ENCODE results near the gene APIP.

The APIP gene

GRCh38 chr11:34907934-34908593 is 8.1 kb downstream of the APIP start:
- TF ChIP-seq YY1 (IDR thresholded peaks at IDR 0.05; ENCODE audit: low read depth) (no peak), RAD21 (IDR thresholded peaks at IDR 0.05; ENCODE audit: low read depth) (no peak), USF1 (IDR thresholded peaks at IDR 0.05) (no peak), TAF1 (IDR thresholded peaks at IDR 0.05; ENCODE audit: low read depth) (no peak), EGR1 (IDR thresholded peaks at IDR 0.05) (no peak), TEAD4 (IDR thresholded peaks at IDR 0.05) (no peak), CREB1 (IDR thresholded peaks at IDR 0.05; ENCODE audit: low read depth) (no peak), NFIC (IDR thresholded peaks at IDR 0.05) (no peak), REST (IDR thresholded peaks at IDR 0.05; ENCODE audit: low read depth) (no peak), ZBTB7A (IDR thresholded peaks at IDR 0.05; ENCODE audit: low read depth) (no peak), CEBPB (IDR thresholded peaks at IDR 0.05) (no peak), EP300 (IDR thresholded peaks at IDR 0.05; ENCODE audit: borderline replicate concordance) (no peak), FOXM1 (IDR thresholded peaks at IDR 0.05; ENCODE audit: borderline replicate concordance, low read depth) (no peak), TCF12 (IDR thresholded peaks at IDR 0.05; ENCODE audit: low read depth) (no peak), MAX (IDR thresholded peaks at IDR 0.05) (no peak)

GRCh38 chr11:34905666-34906065 is 10.5 kb downstream of the APIP start:
- TF ChIP-seq USF1 (IDR thresholded peaks at IDR 0.05), result no peak
- TF ChIP-seq CEBPB (IDR thresholded peaks at IDR 0.05), result no peak
- no peak for TF ChIP-seq EGR1 (IDR thresholded peaks at IDR 0.05)
- TF ChIP-seq MAX (IDR thresholded peaks at IDR 0.05), result no peak
- TF ChIP-seq YY1 (IDR thresholded peaks at IDR 0.05; ENCODE audit: low read depth), result no peak
- TF ChIP-seq NFIC (IDR thresholded peaks at IDR 0.05), result no peak
- no peak for TF ChIP-seq REST (IDR thresholded peaks at IDR 0.05; ENCODE audit: low read depth)
- no peak for TF ChIP-seq EP300 (IDR thresholded peaks at IDR 0.05; ENCODE audit: borderline replicate concordance)
- TF ChIP-seq TCF12 (IDR thresholded peaks at IDR 0.05; ENCODE audit: low read depth), result no peak
- TF ChIP-seq TAF1 (IDR thresholded peaks at IDR 0.05; ENCODE audit: low read depth), result no peak
- TF ChIP-seq FOXM1 (IDR thresholded peaks at IDR 0.05; ENCODE audit: borderline replicate concordance, low read depth), result no peak
- no peak for TF ChIP-seq RAD21 (IDR thresholded peaks at IDR 0.05; ENCODE audit: low read depth)
- no peak for TF ChIP-seq ZBTB7A (IDR thresholded peaks at IDR 0.05; ENCODE audit: low read depth)
- no peak for TF ChIP-seq TEAD4 (IDR thresholded peaks at IDR 0.05)
- no peak for TF ChIP-seq CREB1 (IDR thresholded peaks at IDR 0.05; ENCODE audit: low read depth)

DNA sequence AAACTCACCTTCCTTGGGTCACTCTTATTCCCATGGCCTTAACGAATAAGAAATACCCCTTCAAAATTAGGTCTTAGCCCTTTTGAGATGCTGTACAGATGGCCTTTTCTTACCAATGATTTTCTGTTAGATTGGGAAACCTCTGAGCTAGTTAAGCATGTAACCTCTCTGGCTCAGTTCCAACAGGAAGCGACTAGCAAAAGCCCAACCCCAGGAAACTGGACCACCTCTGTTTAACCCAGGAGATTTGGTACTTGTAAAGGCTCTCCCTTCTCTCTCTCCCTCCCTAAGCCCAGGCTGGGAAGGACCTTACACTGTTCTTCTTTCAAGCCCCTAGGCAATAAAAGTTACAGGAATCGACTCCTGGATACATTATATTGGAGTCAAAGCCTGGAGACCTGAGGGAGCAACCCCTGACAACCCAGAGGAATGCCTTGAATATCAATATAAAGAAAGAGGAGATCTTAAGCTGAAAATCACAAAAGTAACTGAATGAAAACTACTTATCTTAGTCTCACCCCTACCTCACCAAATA is 11.7 kb downstream of the APIP start:
- TF ChIP-seq EGR1 (IDR thresholded peaks at IDR 0.05) (no peak), ZBTB7A (IDR thresholded peaks at IDR 0.05; ENCODE audit: low read depth) (no peak)

DNA sequence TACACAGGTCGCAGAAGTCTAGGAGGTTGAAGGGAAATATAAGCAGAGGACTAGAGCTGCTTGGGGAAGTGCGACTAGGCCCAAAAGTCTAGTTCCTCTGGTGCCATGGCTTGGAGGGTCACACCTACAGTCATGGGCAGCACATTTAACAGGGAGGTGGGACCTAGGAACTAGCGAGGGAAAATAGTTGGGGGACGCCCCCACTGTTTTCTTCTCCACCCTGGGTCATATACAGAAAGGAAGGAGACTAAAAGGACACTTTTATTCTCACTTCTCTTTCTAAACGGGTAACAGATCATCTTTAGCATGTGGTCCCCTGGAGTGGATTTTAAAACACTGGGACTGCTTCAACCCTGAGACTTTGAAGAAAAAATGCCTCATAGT is 16.6 kb downstream of the APIP start:
- TF ChIP-seq TEAD4 (IDR thresholded peaks at IDR 0.05) (no peak), RAD21 (IDR thresholded peaks at IDR 0.05; ENCODE audit: low read depth) (no peak), EP300 (IDR thresholded peaks at IDR 0.05; ENCODE audit: borderline replicate concordance) (no peak)

DNA sequence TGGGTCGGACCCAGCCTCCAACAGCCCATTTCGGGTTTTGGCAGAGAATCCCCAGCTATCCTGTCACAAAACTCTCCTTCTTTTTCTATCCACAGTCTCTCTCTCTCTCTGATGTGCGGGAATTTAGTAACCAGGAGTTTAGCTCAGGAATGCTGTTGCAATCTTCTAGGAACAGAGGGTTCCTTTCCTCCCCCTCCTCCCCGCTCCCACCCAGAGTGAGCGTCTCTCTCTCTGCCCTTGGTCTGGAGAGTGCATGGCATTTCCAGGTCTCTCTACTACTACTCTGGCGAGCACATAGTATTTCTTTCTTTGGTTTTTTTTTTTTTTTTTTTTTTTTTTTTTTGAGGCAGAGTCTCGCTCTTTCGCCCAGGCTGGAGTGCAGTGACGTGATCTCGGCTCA is 17.7 kb downstream of the APIP start:
- no peak for TF ChIP-seq TAF1 (IDR thresholded peaks at IDR 0.05; ENCODE audit: low read depth)
- TF ChIP-seq ZBTB7A (IDR thresholded peaks at IDR 0.05; ENCODE audit: low read depth), result no peak
- TF ChIP-seq TCF12 (IDR thresholded peaks at IDR 0.05; ENCODE audit: low read depth), result no peak
- no peak for TF ChIP-seq CREB1 (IDR thresholded peaks at IDR 0.05; ENCODE audit: low read depth)
- TF ChIP-seq USF1 (IDR thresholded peaks at IDR 0.05), result no peak
- TF ChIP-seq MAX (IDR thresholded peaks at IDR 0.05), result no peak
- TF ChIP-seq CEBPB (IDR thresholded peaks at IDR 0.05), result no peak
- no peak for TF ChIP-seq RAD21 (IDR thresholded peaks at IDR 0.05; ENCODE audit: low read depth)
- no peak for TF ChIP-seq FOXM1 (IDR thresholded peaks at IDR 0.05; ENCODE audit: borderline replicate concordance, low read depth)
- TF ChIP-seq EP300 (IDR thresholded peaks at IDR 0.05; ENCODE audit: borderline replicate concordance), result no peak
- TF ChIP-seq EGR1 (IDR thresholded peaks at IDR 0.05), result no peak
- TF ChIP-seq TEAD4 (IDR thresholded peaks at IDR 0.05), result no peak

Measured in Ishikawa (cell line).